GM12865 (cell line): ENCODE data around the gene LCLAT1.
"Not testable (repeated sequence)": the region's sequence is repeated elsewhere in the genome, so short reads cannot be mapped to it uniquely, and the experiment has no call there.

Experiments
- DNase-seq: peaks from one replicate; pipeline ENCODE4 v3.0.0; 2010; ENCODE audit warnings: low read depth
- H3K4me3 ChIP-seq: 2 replicates; pipeline ENCODE4 v1.5.1; 2011; ENCODE audit warnings: mild to moderate bottlenecking, low read depth, low read length, control low read depth
- TF ChIP-seq, protein P1 (sequence below): IDR thresholded peaks from 2 replicates; pipeline ENCODE4 v1.5.1; 2011; ENCODE audit warnings: low read length, control low read depth, low read depth, inconsistent platforms; ENCODE audit not compliant: insufficient read depth; ENCODE audit errors: missing control alignments

LCLAT1 gene

DNA sequence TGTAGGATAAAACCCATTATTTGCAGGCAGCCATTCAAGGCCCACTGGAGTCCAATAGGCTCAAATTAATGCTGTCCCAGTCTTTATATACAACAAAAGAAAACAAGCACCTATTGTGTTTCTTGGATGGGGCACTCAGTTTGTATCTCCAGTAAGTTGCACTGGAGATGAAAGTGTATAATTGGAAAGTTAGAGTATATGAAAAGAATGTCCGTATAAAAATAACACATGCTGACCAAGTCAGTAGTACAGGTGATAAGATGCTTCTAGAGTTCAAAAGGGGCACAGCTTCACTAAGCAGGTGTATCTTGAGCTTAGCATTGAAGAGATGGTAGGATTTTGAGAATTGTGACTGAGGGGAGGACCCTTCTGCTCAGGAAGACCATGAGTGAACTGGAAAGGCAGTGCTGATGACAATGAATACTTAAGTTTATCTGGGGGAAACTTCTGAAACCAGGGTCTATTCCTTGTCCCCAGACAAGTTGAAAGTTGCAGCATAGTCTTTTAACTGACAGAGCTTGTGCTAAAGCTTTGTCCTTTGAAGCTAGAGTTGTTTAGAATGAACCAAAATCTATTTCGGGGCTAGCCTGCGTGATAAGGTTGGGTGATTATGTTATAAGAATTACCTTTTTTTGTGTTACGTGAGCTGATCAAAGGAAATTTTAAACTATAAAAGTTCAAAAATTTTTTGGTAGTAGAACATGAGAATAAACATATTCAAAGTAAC lies 15.2 kb downstream of the LCLAT1 start:
- H3K4me3 ChIP-seq = no peak overlapping the region
- DNase-seq = no peak
- TF ChIP-seq, protein P1, sequence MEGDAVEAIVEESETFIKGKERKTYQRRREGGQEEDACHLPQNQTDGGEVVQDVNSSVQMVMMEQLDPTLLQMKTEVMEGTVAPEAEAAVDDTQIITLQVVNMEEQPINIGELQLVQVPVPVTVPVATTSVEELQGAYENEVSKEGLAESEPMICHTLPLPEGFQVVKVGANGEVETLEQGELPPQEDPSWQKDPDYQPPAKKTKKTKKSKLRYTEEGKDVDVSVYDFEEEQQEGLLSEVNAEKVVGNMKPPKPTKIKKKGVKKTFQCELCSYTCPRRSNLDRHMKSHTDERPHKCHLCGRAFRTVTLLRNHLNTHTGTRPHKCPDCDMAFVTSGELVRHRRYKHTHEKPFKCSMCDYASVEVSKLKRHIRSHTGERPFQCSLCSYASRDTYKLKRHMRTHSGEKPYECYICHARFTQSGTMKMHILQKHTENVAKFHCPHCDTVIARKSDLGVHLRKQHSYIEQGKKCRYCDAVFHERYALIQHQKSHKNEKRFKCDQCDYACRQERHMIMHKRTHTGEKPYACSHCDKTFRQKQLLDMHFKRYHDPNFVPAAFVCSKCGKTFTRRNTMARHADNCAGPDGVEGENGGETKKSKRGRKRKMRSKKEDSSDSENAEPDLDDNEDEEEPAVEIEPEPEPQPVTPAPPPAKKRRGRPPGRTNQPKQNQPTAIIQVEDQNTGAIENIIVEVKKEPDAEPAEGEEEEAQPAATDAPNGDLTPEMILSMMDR = no peak

DNA sequence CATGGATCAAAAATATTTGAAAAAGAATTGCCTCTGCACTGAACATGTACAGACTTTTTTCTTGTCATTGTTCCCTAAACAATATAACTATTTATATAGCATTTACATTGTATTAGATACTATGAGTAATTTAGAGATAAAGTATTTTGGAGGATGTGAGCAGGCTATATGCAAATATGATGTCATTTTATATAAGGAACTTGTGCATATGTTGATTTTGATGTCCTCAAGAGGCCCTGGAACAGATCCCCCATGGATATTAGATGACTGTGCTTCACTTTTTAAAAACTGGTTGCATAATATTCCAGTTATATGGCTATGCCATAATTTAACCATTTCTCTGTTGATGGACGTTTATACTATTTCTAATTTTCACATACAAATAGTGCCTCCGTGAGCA lies 16.5 kb downstream of the LCLAT1 start:
- TF ChIP-seq, protein P1 = no peak
- H3K4me3 ChIP-seq = no peak overlapping the region
- DNase-seq = no peak

DNA sequence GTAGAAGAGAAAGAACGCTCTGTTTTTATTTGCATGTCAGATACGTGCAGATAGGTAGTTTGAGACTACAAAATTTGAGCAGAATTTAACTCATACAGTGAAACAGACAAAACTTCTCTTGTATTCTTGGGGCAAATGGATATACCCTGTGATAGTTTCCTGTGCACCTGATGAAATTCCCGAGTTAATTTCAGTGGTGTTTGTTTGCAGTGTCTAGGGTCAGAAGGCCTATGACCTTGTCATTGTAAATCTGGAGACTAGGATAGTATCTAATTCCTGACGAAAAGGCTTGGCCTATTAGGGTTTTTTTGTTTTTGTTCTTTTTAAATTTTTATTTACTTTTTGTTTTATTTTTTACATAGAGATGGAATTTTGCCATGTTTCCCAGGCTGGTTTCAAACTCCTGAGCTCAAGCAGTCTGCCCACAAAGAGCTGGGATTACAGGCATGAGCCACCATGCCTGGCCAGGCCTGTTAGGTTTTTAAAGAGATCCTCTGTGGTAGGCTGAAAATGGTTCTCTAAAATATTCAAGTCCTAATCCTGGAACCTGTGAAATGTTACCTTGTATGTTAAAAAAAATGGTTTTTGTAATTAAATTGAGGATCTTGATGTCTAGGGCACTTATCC lies 17.6 kb downstream of the LCLAT1 start:
- no peak for DNase-seq
- TF ChIP-seq, protein P1 = no peak
- no peak overlapping the region for H3K4me3 ChIP-seq

GRCh38 chr2:30465171-30465545 lies 18.1 kb downstream of the LCLAT1 start:
- H3K4me3 ChIP-seq = no peak overlapping the region
- DNase-seq = no peak
- TF ChIP-seq, protein P1 = no peak

DNA sequence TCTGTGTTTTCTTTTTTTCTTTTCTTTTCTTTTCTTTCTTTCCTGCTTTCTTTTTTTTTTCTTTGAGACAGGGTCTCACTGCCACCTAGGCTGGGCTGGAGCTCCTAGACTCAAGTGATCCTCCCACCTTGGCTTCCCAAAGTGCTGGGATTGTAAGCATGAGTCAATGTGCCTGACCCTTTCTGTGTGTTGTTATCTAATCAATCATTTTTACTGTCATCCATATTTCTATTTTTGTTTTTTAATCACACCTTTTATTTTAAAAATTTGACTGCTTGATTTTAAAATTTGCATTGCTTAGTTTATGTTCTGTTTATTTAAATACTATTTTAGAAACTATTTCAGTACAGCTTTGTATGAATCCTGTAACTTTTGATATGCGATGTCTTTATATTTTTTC lies 19.2 kb downstream of the LCLAT1 start:
- no peak for DNase-seq
- TF ChIP-seq, protein P1 = no peak
- H3K4me3 ChIP-seq = no peak overlapping the region

DNA sequence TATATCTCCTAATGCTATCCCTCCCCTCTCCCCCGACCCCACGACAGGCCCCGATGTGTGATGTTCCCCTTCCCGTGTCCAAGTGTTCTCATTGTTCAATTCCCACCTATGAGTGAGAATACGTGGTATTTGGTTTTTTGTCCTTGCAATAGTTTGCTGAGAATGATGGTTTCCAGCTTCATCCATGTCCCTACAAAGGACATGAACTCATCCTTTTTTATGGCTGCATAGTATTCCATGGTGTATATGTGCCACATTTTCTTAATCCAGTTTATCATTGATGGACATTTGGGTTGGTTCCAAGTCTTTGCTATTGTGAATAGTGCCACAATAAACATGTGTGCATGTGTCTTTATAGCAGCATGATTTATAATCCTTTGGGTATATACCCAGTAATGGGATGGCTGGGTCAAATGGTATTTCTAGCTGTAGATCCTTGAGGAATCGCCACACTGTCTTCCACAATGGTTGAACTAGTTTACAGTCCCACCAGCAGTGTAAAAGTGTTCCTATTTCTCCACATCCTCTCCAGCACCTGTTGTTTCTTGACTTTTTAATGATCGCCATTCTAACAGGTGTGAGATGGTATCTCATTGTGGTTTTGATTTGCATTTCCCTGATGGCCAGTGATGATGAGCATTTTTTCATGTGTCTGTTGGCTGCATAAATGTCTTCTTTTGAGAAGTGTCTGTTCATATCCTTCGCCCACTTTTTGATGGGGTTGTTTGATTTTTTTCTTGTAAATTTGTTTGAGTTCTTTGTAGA lies 20.2 kb downstream of the LCLAT1 start:
- not testable (repeated sequence) for H3K4me3 ChIP-seq, DNase-seq

DNA sequence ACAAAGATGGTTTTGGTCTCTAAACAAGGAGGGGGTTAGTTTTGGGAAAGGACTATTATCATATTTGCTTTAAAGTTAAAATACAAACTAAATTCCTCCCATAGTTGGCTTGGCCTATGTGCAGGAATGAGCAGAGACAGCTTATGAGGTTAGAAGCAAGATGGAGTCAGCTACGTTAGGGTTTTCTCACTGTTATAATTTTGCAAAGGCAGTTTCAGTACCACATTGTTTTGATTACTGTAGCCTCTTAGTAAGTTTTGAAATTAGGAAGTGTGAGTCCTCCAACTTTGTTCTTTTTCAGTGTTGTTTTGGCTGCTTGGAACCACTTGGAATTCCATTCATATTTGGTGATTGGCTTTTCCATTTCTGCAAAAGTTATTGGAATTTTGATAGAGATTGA lies 23.4 kb downstream of the LCLAT1 start:
- no peak for DNase-seq
- TF ChIP-seq, protein P1 = no peak
- H3K4me3 ChIP-seq = no peak overlapping the region
